HepG2 (cell line): ENCODE measurements around the gene PPCS. TPM values are rescaled to one million over a fixed set of nuclear protein-coding genes. Genes with fewer than 3 reads are reported as not detected.
A peak's percentile ranks its signal among the peaks of the same experiment; 100 is the strongest.

Experiments
- BORCS8-MEF2B ChIP-seq: sonication (generic); formaldehyde crosslinking; IDR thresholded peaks from 2 replicates; pipeline ENCODE4 v1.8.0; 2022; ENCODE audit warnings: mild to moderate bottlenecking, missing genetic modification reagents
- CAMTA2 ChIP-seq: sonication (generic); formaldehyde crosslinking; IDR thresholded peaks from 2 replicates; pipeline ENCODE4 v1.4.0; 2020; ENCODE audit warnings: mild to moderate bottlenecking, missing genetic modification reagents, borderline replicate concordance
- CC2D1A ChIP-seq: sonication (generic); formaldehyde crosslinking; IDR thresholded peaks from 2 replicates; pipeline ENCODE4 v1.8.1; 2023; ENCODE audit warnings: mild to moderate bottlenecking, missing genetic modification reagents
- CEBPB ChIP-seq: IDR thresholded peaks from 2 replicates; pipeline ENCODE4 v1.6.1; 2011; ENCODE audit warnings: low read depth, low read length, improper control_type of control experiment, borderline replicate concordance
- CENPX ChIP-seq: sonication (generic); formaldehyde crosslinking; IDR thresholded peaks from 2 replicates; pipeline ENCODE4 v1.9.0; 2021; ENCODE audit warnings: mild to moderate bottlenecking, missing genetic modification reagents, moderate library complexity
- CSRNP2 ChIP-seq: sonication (generic); formaldehyde crosslinking; conservative IDR thresholded peaks from 2 replicates; pipeline ENCODE4 v1.8.0; 2022; ENCODE audit warnings: low read depth, missing genetic modification reagents
- FOXM1 ChIP-seq: sonication (generic); formaldehyde crosslinking; IDR thresholded peaks from 2 replicates; pipeline ENCODE4 v1.5.0; 2020; ENCODE audit warnings: missing genetic modification reagents
- HMGXB4 ChIP-seq, 2 experiments: sonication (generic) in 1 of 2; formaldehyde crosslinking in 1 of 2; IDR thresholded peaks; 2 replicates each; pipeline versions ENCODE4 v1.4.0 to v1.6.1; 2018 to 2020; ENCODE audit warnings: missing genetic modification reagents in 2 of 2, borderline replicate concordance in 1 of 2, low read depth in 1 of 2, mild to moderate bottlenecking in 1 of 2, missing biosample characterization in 1 of 2
- KLF15 ChIP-seq: sonication (generic); formaldehyde crosslinking; IDR thresholded peaks from 2 replicates; pipeline ENCODE4 v1.8.1; 2023; ENCODE audit warnings: borderline replicate concordance, mild to moderate bottlenecking, inconsistent platforms, missing genetic modification reagents, mixed read lengths
- MAFK ChIP-seq, 2 experiments: IDR thresholded peaks in 1 of 2; conservative IDR thresholded peaks in 1 of 2; 2 replicates each; pipeline ENCODE4 v1.6.1; 2011; ENCODE audit warnings: improper control_type of control experiment in 2 of 2, low read length in 2 of 2
- MIER2 ChIP-seq: IDR thresholded peaks from 2 replicates; pipeline ENCODE4 v1.6.1; 2016; ENCODE audit warnings: missing biosample characterization, missing genetic modification reagents
- NFYC ChIP-seq: IDR thresholded peaks from 2 replicates; pipeline ENCODE4 v1.6.1; 2016; ENCODE audit warnings: missing genetic modification reagents, missing compliant biosample characterization
- RBAK ChIP-seq: sonication (generic); formaldehyde crosslinking; IDR thresholded peaks from 2 replicates; pipeline ENCODE4 v1.5.1; 2020; ENCODE audit warnings: mild to moderate bottlenecking, missing genetic modification reagents
- SP1 ChIP-seq, 2 experiments: fragments of 450-650 bp in 1 of 2; sonication (generic) in 1 of 2; formaldehyde crosslinking in 1 of 2; IDR thresholded peaks; 2 replicates each; pipeline versions ENCODE4 v1.4.0 to v1.6.1; 2016 to 2020; ENCODE audit warnings: missing genetic modification reagents in 1 of 2
- SYNCRIP ChIP-seq: fragments of 200-400 bp; formaldehyde crosslinking; IDR thresholded peaks from 2 replicates; pipeline ENCODE4 v1.6.1; 2018; ENCODE audit warnings: mild to moderate bottlenecking, low read depth, low read length; ENCODE audit not compliant: insufficient read depth
- TARDBP ChIP-seq: sonication (generic); formaldehyde crosslinking; IDR thresholded peaks from 2 replicates; pipeline ENCODE4 v1.8.0; 2022; ENCODE audit warnings: mild to moderate bottlenecking, missing genetic modification reagents
- TCF7L2 ChIP-seq: IDR thresholded peaks from 2 replicates; pipeline ENCODE4 v1.6.1; 2011; ENCODE audit warnings: mild to moderate bottlenecking, low read depth, low read length, moderate library complexity
- TEAD3 ChIP-seq: optimal IDR thresholded peaks from 2 replicates; pipeline ENCODE3; 2016; ENCODE audit warnings: borderline replicate concordance
- ZFP82 ChIP-seq: sonication (generic); formaldehyde crosslinking; IDR thresholded peaks from 2 replicates; pipeline ENCODE4 v1.5.1; 2020; ENCODE audit warnings: mild to moderate bottlenecking, missing genetic modification reagents, borderline replicate concordance
- ZMYM4 ChIP-seq: sonication (generic); formaldehyde crosslinking; IDR thresholded peaks from 2 replicates; pipeline ENCODE4 v1.8.1; 2023; ENCODE audit warnings: mild to moderate bottlenecking, missing genetic modification reagents
- ZNF207 ChIP-seq: fragments of 450-650 bp; IDR thresholded peaks from 2 replicates; pipeline ENCODE4 v1.6.1; 2016; ENCODE audit warnings: antibody characterized with exemption, borderline replicate concordance
- ZNF30 ChIP-seq: sonication (generic); formaldehyde crosslinking; IDR thresholded peaks from 2 replicates; pipeline ENCODE4 v1.5.0; 2020; ENCODE audit warnings: mild to moderate bottlenecking, missing genetic modification reagents
- ZNF510 ChIP-seq: sonication (generic); formaldehyde crosslinking; IDR thresholded peaks from 2 replicates; pipeline ENCODE4 v1.4.0; 2020; ENCODE audit warnings: low read depth, mild to moderate bottlenecking, missing genetic modification reagents
- ZNF567 ChIP-seq: sonication (generic); formaldehyde crosslinking; IDR thresholded peaks from 2 replicates; pipeline ENCODE4 v1.8.1; 2023; ENCODE audit warnings: mild to moderate bottlenecking, missing genetic modification reagents, borderline replicate concordance
- ZNF660 ChIP-seq: sonication (generic); formaldehyde crosslinking; IDR thresholded peaks from 2 replicates; pipeline ENCODE4 v1.5.1; 2020; ENCODE audit warnings: mild to moderate bottlenecking, low read depth, missing genetic modification reagents, borderline replicate concordance
- ZNF766 ChIP-seq: sonication (generic); formaldehyde crosslinking; IDR thresholded peaks from 2 replicates; pipeline ENCODE4 v1.5.0; 2020; ENCODE audit warnings: missing genetic modification reagents, borderline replicate concordance
- ZNF850 ChIP-seq: sonication (generic); formaldehyde crosslinking; conservative IDR thresholded peaks from 2 replicates; pipeline ENCODE4 v1.9.0; 2021; ENCODE audit warnings: mild to moderate bottlenecking, missing genetic modification reagents
- ZSCAN30 ChIP-seq: sonication (generic); formaldehyde crosslinking; IDR thresholded peaks from 2 replicates; pipeline ENCODE4 v1.5.0; 2020; ENCODE audit warnings: mild to moderate bottlenecking, missing genetic modification reagents
- polyA plus RNA-seq, 8 experiments: library from polyadenylated mRNA; depleted of rRNA in 3 of 8; stranded (reverse) in 7 of 8; unstranded in 1 of 8; fragments of >200 nt; fragmentation: Illumina TruSeq in 4 of 8; extraction: Trizol in 4 of 8; gene quantifications; 2 replicates each; pipeline versions ENCODE4 v1.2.1 to v1.2.3, GENCODE V29; 2011 to 2016; ENCODE audit warnings: low read depth in 4 of 8, missing spikeins in 1 of 8, mixed read lengths in 1 of 8; ENCODE audit not compliant: insufficient read depth in 1 of 8
- total RNA-seq, 5 experiments: library from RNA; depleted of rRNA; stranded (reverse); fragments of >200 nt; fragmentation: Illumina TruSeq; extraction: Trizol; gene quantifications; 2 replicates each; pipeline ENCODE4 v1.2.3, GENCODE V29; 2016; ENCODE audit warnings: low read depth in 1 of 5

Gene PPCS
- total and polyA plus RNA-seq, 2 of the 13 experiments (the other 11 are each of a cell fraction or from before 2014, with no cell fraction given) = 13.4 to 38.9 TPM

GRCh38 chr1:42456010-42456753 lies at the start of gene PPCS, which contains the start of gene ZMYND12 (continued):
- TF ChIP-seq BORCS8-MEF2B (CRISPR knock-in tag) = peak; percentile 80
- no peak for TF ChIP-seq MIER2
- no peak for TF ChIP-seq ZNF207
- TF ChIP-seq ZFP82 (CRISPR knock-in tag) = no peak
- peak; percentile 64; the same call in 1 of the 2 replicates for TF ChIP-seq ZNF850
- peak; percentile 75; the same call in 1 of the 2 replicates for TF ChIP-seq KLF15 (CRISPR knock-in tag)
- no peak for TF ChIP-seq SYNCRIP
- TF ChIP-seq ZMYM4 (CRISPR knock-in tag) = no peak; the same call in 1 of the 2 replicates
- peak; percentile 6; the same call in 1 of the 2 replicates for TF ChIP-seq FOXM1 (CRISPR knock-in tag)
- no peak for TF ChIP-seq ZNF766 (CRISPR knock-in tag)
- no peak for TF ChIP-seq ZNF30 (CRISPR knock-in tag)
- no peak for TF ChIP-seq CSRNP2 (CRISPR knock-in tag)
- TF ChIP-seq ZNF510 (CRISPR knock-in tag) = 0 out of 2 replicates have a peak, but pooled peaks have one; percentile 65
- TF ChIP-seq HMGXB4 (CRISPR knock-in tag; IDR thresholded peaks at IDR 0.05; ENCODE audit: borderline replicate concordance in 1 of 2, low read depth in 1 of 2) = peak; percentile 85 to 86
- no peak for TF ChIP-seq TEAD3
- no peak for TF ChIP-seq CEBPB
- TF ChIP-seq NFYC = no peak
- TF ChIP-seq RBAK (CRISPR knock-in tag) = no peak
- TF ChIP-seq MAFK (conservative IDR thresholded peaks at IDR 0.05 in 1 of 2, IDR thresholded peaks at IDR 0.05 in 1 of 2; ENCODE audit: low read length in 2 of 2) = no peak
- TF ChIP-seq CC2D1A (CRISPR knock-in tag) = no peak
- no peak; the same call in 1 of the 2 replicates for TF ChIP-seq TARDBP
- no peak for TF ChIP-seq SP1 (IDR thresholded peaks at IDR 0.05)
- peak; percentile 77 for TF ChIP-seq SP1 (CRISPR knock-in tag; IDR thresholded peaks at IDR 0.05)
- TF ChIP-seq CENPX = no peak
- TF ChIP-seq ZSCAN30 (CRISPR knock-in tag) = no peak
- TF ChIP-seq ZNF660 (CRISPR knock-in tag) = 0 out of 2 replicates have a peak, but pooled peaks have one; percentile 30
- TF ChIP-seq ZNF567 = no peak
- no peak for TF ChIP-seq CAMTA2 (CRISPR knock-in tag)
- TF ChIP-seq TCF7L2 = no peak
